Mesothelial cell of epicardium (in vitro differentiated cells): ENCODE results near the gene KLHL2. TPM values are rescaled to one million over a fixed set of nuclear protein-coding genes. Genes with fewer than 3 reads are reported as not detected.

Experiments
- DNase-seq, 2 experiments: peaks; one replicate each; pipeline ENCODE4 v3.0.0; 2021; ENCODE audit warnings: low spot score in 2 of 2; ENCODE audit not compliant: unreplicated experiment in 2 of 2
- H3K27ac Mint-ChIP-seq: 2 replicates; pipeline ENCODE4 v1.8.0; 2021; ENCODE audit warnings: mixed read lengths
- H3K27me3 Mint-ChIP-seq: 2 replicates; pipeline ENCODE4 v1.8.0; 2021; ENCODE audit warnings: low read depth, mixed read lengths
- H3K36me3 Mint-ChIP-seq: 2 replicates; pipeline ENCODE4 v1.8.0; 2021; ENCODE audit warnings: mixed read lengths
- H3K4me1 Mint-ChIP-seq: 2 replicates; pipeline ENCODE4 v1.8.0; 2021; ENCODE audit warnings: mixed read lengths
- H3K4me3 Mint-ChIP-seq: 2 replicates; pipeline ENCODE4 v1.8.0; 2021; ENCODE audit warnings: mild to moderate bottlenecking, moderate library complexity, mixed read lengths
- H3K9me3 Mint-ChIP-seq: 2 replicates; pipeline ENCODE4 v1.8.0; 2021; ENCODE audit warnings: mixed read lengths
- CTCF ChIP-seq: fragments of 200-600 bp; sonication (generic); IDR thresholded peaks from one replicate; pipeline ENCODE4 v1.5.0; 2021; ENCODE audit warnings: antibody characterized with exemption; ENCODE audit not compliant: unreplicated experiment
- total RNA-seq: library from RNA; stranded (reverse); gene quantifications from 3 replicates; pipeline ENCODE4 v1.2.1, GENCODE V29; 2021

Gene KLHL2
- total RNA-seq, 1 donor from 2014 or later = 9.9 TPM

- H3K36me3 Mint-ChIP-seq = no peaks in the 10 kb centered on the region
- no peak overlapping the region for H3K4me3 Mint-ChIP-seq
- no peak overlapping the region for H3K27ac Mint-ChIP-seq
- no peak for TF ChIP-seq CTCF
- peaks cover 18% of the 10 kb centered on the region for H3K4me1 Mint-ChIP-seq
- no peaks in the 10 kb centered on the region for H3K9me3 Mint-ChIP-seq
- no peak for DNase-seq
- H3K27me3 Mint-ChIP-seq = peaks cover 20% of the 10 kb centered on the region
These were observed 3.6 kb upstream of the KLHL2 start for GRCh38 chr4:165203541-165204461.

GRCh38 chr4:165204462-165204830 lies 2.9 kb upstream of the KLHL2 start:
- Mint-ChIP-seq H3K9me3 (no peaks in the 10 kb centered on the region), H3K4me1 (peaks cover 18% of the 10 kb centered on the region), H3K36me3 (no peaks in the 10 kb centered on the region), H3K27ac (no peak overlapping the region), H3K27me3 (peaks cover 25% of the 10 kb centered on the region), H3K4me3 (no peak overlapping the region)
- no peak for TF ChIP-seq CTCF
- no peak for DNase-seq

GRCh38 chr4:165207016-165207430 lies 338 bp upstream of the KLHL2 start:
- peak overlapping the region; percentile 81 for H3K4me3 Mint-ChIP-seq
- DNase-seq = no peak
- peaks cover 25% of the 10 kb centered on the region for H3K27me3 Mint-ChIP-seq
- no peaks in the 10 kb centered on the region for H3K36me3 Mint-ChIP-seq
- H3K4me1 Mint-ChIP-seq = peaks cover 17% of the 10 kb centered on the region
- TF ChIP-seq CTCF = no peak
- peak overlapping the region; percentile 17 for H3K27ac Mint-ChIP-seq
- no peaks in the 10 kb centered on the region for H3K9me3 Mint-ChIP-seq

- Mint-ChIP-seq H3K4me1 (peaks cover 22% of the 10 kb centered on the region), H3K27me3 (peaks cover 25% of the 10 kb centered on the region), H3K9me3 (no peaks in the 10 kb centered on the region), H3K36me3 (no peaks in the 10 kb centered on the region), H3K27ac (peak overlapping the region; percentile 31), H3K4me3 (peak overlapping the region; percentile 78)
- no peak for DNase-seq
- TF ChIP-seq CTCF = no peak
These were observed 876 bp downstream of the KLHL2 start for GRCh38 chr4:165208221-165208652.

- H3K9me3 Mint-ChIP-seq = no peaks in the 10 kb centered on the region
- no peak overlapping the region for H3K27ac Mint-ChIP-seq
- H3K4me3 Mint-ChIP-seq = peak overlapping the region; percentile 78
- DNase-seq = no peak
- no peak for TF ChIP-seq CTCF
- no peaks in the 10 kb centered on the region for H3K36me3 Mint-ChIP-seq
- peaks cover 25% of the 10 kb centered on the region for H3K27me3 Mint-ChIP-seq
- peaks cover 22% of the 10 kb centered on the region for H3K4me1 Mint-ChIP-seq
These were observed 1.5 kb downstream of the KLHL2 start for GRCh38 chr4:165208741-165209388.
